K562 (cell line): ENCODE results near the gene ASPG. TPM values are rescaled to one million over a fixed set of nuclear protein-coding genes. Genes with fewer than 3 reads are reported as not detected.

Experiments
- BRD4 ChIP-seq: fragments of 200-600 bp; sonication (generic); IDR thresholded peaks from 2 replicates; pipeline ENCODE4 v1.6.1; 2017; ENCODE audit warnings: inconsistent platforms
- DMBX1 ChIP-seq: fragments of 250-450 bp; sonication (Bioruptor Pico); IDR thresholded peaks from 2 replicates; pipeline ENCODE4 v1.8.0; 2022; ENCODE audit warnings: inconsistent platforms, mild to moderate bottlenecking, moderate library complexity, borderline replicate concordance
- ID3 ChIP-seq, 2 experiments: fragments of 250-450 bp in 1 of 2; fragments of 450-650 bp in 1 of 2; sonication (Bioruptor Pico) in 1 of 2; IDR thresholded peaks; 2 replicates each; pipeline versions ENCODE4 v1.6.1 to v1.8.0; 2016 to 2021; ENCODE audit warnings: mild to moderate bottlenecking in 2 of 2, moderate library complexity in 2 of 2, missing compliant biosample characterization in 1 of 2, missing genetic modification characterization in 1 of 2
- KDM1A ChIP-seq, 2 experiments: fragments of 450-650 bp; IDR thresholded peaks; 2 replicates each; pipeline ENCODE4 v1.6.1; 2016; ENCODE audit warnings: mild to moderate bottlenecking in 2 of 2
- NONO ChIP-seq, 2 experiments: fragments of 200-400 bp in 1 of 2; fragments of 450-650 bp in 1 of 2; formaldehyde crosslinking in 1 of 2; IDR thresholded peaks; 2 replicates each; pipeline ENCODE4 v1.6.1; 2017; ENCODE audit warnings: low read depth in 2 of 2, mild to moderate bottlenecking in 2 of 2, moderate library complexity in 2 of 2, low read length in 1 of 2
- PKNOX1 ChIP-seq: fragments of 450-650 bp; IDR thresholded peaks from 2 replicates; pipeline ENCODE4 v1.6.1; 2016
- PML ChIP-seq: IDR thresholded peaks from 2 replicates; pipeline ENCODE4 v1.6.1; 2012; ENCODE audit warnings: low read length, inconsistent platforms
- SMARCE1 ChIP-seq: fragments of 450-650 bp; IDR thresholded peaks from 2 replicates; pipeline ENCODE4 v1.7.1; 2016; ENCODE audit warnings: mild to moderate bottlenecking
- TAF9B ChIP-seq: fragments of 450-650 bp; IDR thresholded peaks from 2 replicates; pipeline ENCODE4 v1.6.1; 2018; ENCODE audit warnings: mild to moderate bottlenecking; ENCODE audit not compliant: partially characterized antibody
- THRB ChIP-seq: fragments of 450-650 bp; formaldehyde crosslinking; conservative IDR thresholded peaks from 2 replicates; pipeline ENCODE4 v1.4.0; 2022; ENCODE audit warnings: mild to moderate bottlenecking, missing genetic modification characterization
- VEZF1 ChIP-seq: fragments of 200-800 bp; sonication (Bioruptor generic); IDR thresholded peaks from 2 replicates; pipeline ENCODE4 v1.6.1; 2017; ENCODE audit warnings: missing genetic modification characterization, missing compliant biosample characterization
- ZBTB11 ChIP-seq, 3 experiments: fragments of 200-800 bp in 1 of 3; fragments of 250-450 bp in 1 of 3; fragments of 450-650 bp in 1 of 3; sonication (Bioruptor Pico) in 1 of 3; sonication (Bioruptor generic) in 1 of 3; formaldehyde crosslinking in 1 of 3; IDR thresholded peaks; 2 replicates each; pipeline versions ENCODE4 v1.6.1 to v1.8.0; 2016 to 2022; ENCODE audit warnings: mild to moderate bottlenecking in 2 of 3, missing genetic modification characterization in 2 of 3, missing compliant biosample characterization in 1 of 3, moderate library complexity in 1 of 3
- ZHX1 ChIP-seq: fragments of 150-350 bp; conservative IDR thresholded peaks from 2 replicates; pipeline ENCODE4 v1.6.1; 2014; ENCODE audit warnings: low read length
- polyA plus RNA-seq, 8 experiments: library from polyadenylated mRNA; depleted of rRNA in 4 of 8; stranded (reverse) in 5 of 8; unstranded in 3 of 8; fragments of >200 nt; fragmentation: Nextera tagmentation in 2 of 8; fragmentation: Illumina TruSeq in 1 of 8; extraction: Ambion mirVana in 2 of 8; extraction: Trizol in 1 of 8; gene quantifications; 2 replicates each; pipeline versions ENCODE4 v1.2.1 to v1.2.3, GENCODE V29; 2011 to 2014; ENCODE audit warnings: inconsistent platforms in 1 of 8, missing spikeins in 1 of 8
- total RNA-seq, 7 experiments: library from RNA; depleted of rRNA in 6 of 7; stranded (reverse); fragments of >200 nt in 6 of 7; fragmentation: Illumina TruSeq in 2 of 7; extraction: Trizol in 2 of 7; gene quantifications; 2 replicates each; pipeline versions ENCODE4 v1.2.1 to v1.2.3, GENCODE V29; 2011 to 2021; ENCODE audit warnings: low replicate concordance in 1 of 7

ASPG gene
- total and polyA plus RNA-seq, 9 of the 15 experiments (the other 6 are each of a cell fraction or from before 2014, with no cell fraction given), result 0.18 TPM; not detected in 8

GRCh38 chr14:104158827-104159798 lies 73.6 kb downstream of the ASPG start (continued):
- TF ChIP-seq ZBTB11 (CRISPR knock-in tag; IDR thresholded peaks at IDR 0.05), result peak in 1 of 3 experiments; percentile 38; a peak in 1 of 6 replicates
- TF ChIP-seq NONO (IDR thresholded peaks at IDR 0.05; ENCODE audit: low read depth in 2 of 2, low read length in 1 of 2), result no peak
- TF ChIP-seq THRB (CRISPR knock-in tag), result no peak
- TF ChIP-seq DMBX1 (CRISPR knock-in tag), result peak; percentile 82
- peak; percentile 85 to 93 for TF ChIP-seq KDM1A (IDR thresholded peaks at IDR 0.05)
- TF ChIP-seq SMARCE1, result peak; percentile 66; the same call in 1 of the 2 replicates
- TF ChIP-seq TAF9B, result peak; percentile 34
- TF ChIP-seq ID3 (CRISPR knock-in tag; IDR thresholded peaks at IDR 0.05), result no peak
- peak; percentile 38; the same call in 1 of the 2 replicates for TF ChIP-seq ID3 (tag; IDR thresholded peaks at IDR 0.05)
- no peak for TF ChIP-seq ZHX1
- TF ChIP-seq PML, result peak; percentile 78
- TF ChIP-seq PKNOX1, result peak; percentile 63
- TF ChIP-seq VEZF1, result peak; percentile 60
- no peak for TF ChIP-seq BRD4
